ENCODE results near the gene FAM32A.

- TF ChIP-seq CTCF (IDR thresholded peaks at IDR 0.05; ENCODE audit: insufficient read depth, low read depth, low read length) (no peak), EZH2 (IDR thresholded peaks at IDR 0.05; ENCODE audit: insufficient read depth, low read length) (no peak)
These were observed 31.8 kb downstream of the FAM32A start for GRCh38 chr19:16216744-16217670.

Data from astrocyte (in vitro differentiated cells and primary cell).